ENCODE data around the gene MPRIP. TPM values are rescaled to one million over a fixed set of nuclear protein-coding genes. Genes with fewer than 3 reads are reported as not detected.

MPRIP gene
- total and polyA plus RNA-seq, 2 donors (not counting 1 experiment from before 2014, with no cell fraction given), result 130 to 299 TPM

- no peaks in the 10 kb centered on the region for H3K9me3 Mint-ChIP-seq (ENCODE audit: insufficient read depth)
- no peaks in the 10 kb centered on the region for H3K27me3 Mint-ChIP-seq
- 98% methylated on average over 19 of the region's 19 CpGs for WGBS (ENCODE audit: insufficient coverage)
- no peak overlapping the region for H2AFZ ChIP-seq (ENCODE audit: insufficient read depth, low read depth, low read length, poor library complexity, severe bottlenecking)
- H3K27ac ChIP-seq (ENCODE audit: low read length in 2 of 2), result no peak overlapping the region
- H3K9ac ChIP-seq (ENCODE audit: low read length), result no peak overlapping the region
- H3K79me2 ChIP-seq (ENCODE audit: control insufficient read depth, insufficient read depth, low read length), result no peaks in the 10 kb centered on the region
- H3K4me2 ChIP-seq (replicated peaks; ENCODE audit: low read depth, low read length, poor library complexity, severe bottlenecking), result no peak overlapping the region
- H3K27ac Mint-ChIP-seq, result no peak overlapping the region
- no peaks in the 10 kb centered on the region for H3K27me3 ChIP-seq (replicated peaks in 1 of 4; ENCODE audit: control extremely low read depth in 1 of 4, control insufficient read depth in 3 of 4, insufficient read depth in 4 of 4, low read length in 3 of 4)
- CTCF ChIA-PET, result interaction anchor here (1.2 kb wide), 1 partner anchor 70 kb away, joined by 3 read pairs; no protein-coding TSS in a partner anchor
- no peaks in the 10 kb centered on the region for H4K20me1 ChIP-seq (ENCODE audit: control insufficient read depth, insufficient read depth, low read length, poor library complexity, severe bottlenecking)
- H3K4me1 ChIP-seq (ENCODE audit: control insufficient read depth in 2 of 2, insufficient read depth in 2 of 2, low read length in 2 of 2), result no peaks in the 10 kb centered on the region
- ATAC-seq (ENCODE audit: low read depth) (no peak), DNase-seq (no peak)
- H3K9me3 ChIP-seq (ENCODE audit: control extremely low read depth in 1 of 3, control insufficient read depth in 2 of 3, insufficient read depth in 1 of 3, low read length in 2 of 3), result no peaks in the 10 kb centered on the region
- POLR2A ChIA-PET, result no interaction called here
- no peak overlapping the region for H3K4me3 ChIP-seq (ENCODE audit: control extremely low read depth in 1 of 5, extremely low read depth in 1 of 5, insufficient read depth in 1 of 5, low read depth in 2 of 5, low read length in 4 of 5)
- TF ChIP-seq CTCF (IDR thresholded peaks at IDR 0.05) (no peak), EZH2 (IDR thresholded peaks at IDR 0.05; ENCODE audit: borderline replicate concordance, insufficient read depth, low read depth, low read length, poor library complexity, severe bottlenecking) (no peak)
- H3K36me3 ChIP-seq (replicated peaks in 1 of 2; ENCODE audit: control extremely low read depth in 1 of 2, control insufficient read depth in 1 of 2, extremely low read depth in 1 of 2, insufficient read depth in 2 of 2, low read length in 1 of 2), result peaks cover 0 to 92% of the 10 kb centered on the region in 2 experiments
- H3K4me1 Mint-ChIP-seq, result peaks cover 1% of the 10 kb centered on the region
- intact Hi-C loops (cut with micrococcal nuclease), result loop anchor here (10.0 kb wide), 1 partner anchor 171 kb away; no protein-coding TSS in a partner anchor
- no peak overlapping the region for H3K4me3 Mint-ChIP-seq
Observed at GRCh38 chr17:17143501-17143900, 101.2 kb downstream of the MPRIP start.

GRCh38 chr17:17144061-17144460 is 101.8 kb downstream of the MPRIP start:
- Histone ChIP-seq H3K4me3 (ENCODE audit: control extremely low read depth in 1 of 5, extremely low read depth in 1 of 5, insufficient read depth in 1 of 5, low read depth in 2 of 5, low read length in 4 of 5) (no peak overlapping the region), H3K9ac (ENCODE audit: low read length) (no peak overlapping the region), H3K4me1 (ENCODE audit: control insufficient read depth in 2 of 2, insufficient read depth in 2 of 2, low read length in 2 of 2) (no peaks in the 10 kb centered on the region), H3K27me3 (replicated peaks in 1 of 4; ENCODE audit: control extremely low read depth in 1 of 4, control insufficient read depth in 3 of 4, insufficient read depth in 4 of 4, low read length in 3 of 4) (no peaks in the 10 kb centered on the region), H3K79me2 (ENCODE audit: control insufficient read depth, insufficient read depth, low read length) (no peaks in the 10 kb centered on the region), H3K4me2 (replicated peaks; ENCODE audit: low read depth, low read length, poor library complexity, severe bottlenecking) (no peak overlapping the region), H3K27ac (ENCODE audit: low read length in 2 of 2) (no peak overlapping the region), H3K36me3 (replicated peaks in 1 of 2; ENCODE audit: control extremely low read depth in 1 of 2, control insufficient read depth in 1 of 2, extremely low read depth in 1 of 2, insufficient read depth in 2 of 2, low read length in 1 of 2) (peaks cover 0 to 87% of the 10 kb centered on the region in 2 experiments), H4K20me1 (ENCODE audit: control insufficient read depth, insufficient read depth, low read length, poor library complexity, severe bottlenecking) (no peaks in the 10 kb centered on the region), H2AFZ (ENCODE audit: insufficient read depth, low read depth, low read length, poor library complexity, severe bottlenecking) (no peak overlapping the region), H3K9me3 (ENCODE audit: control extremely low read depth in 1 of 3, control insufficient read depth in 2 of 3, insufficient read depth in 1 of 3, low read length in 2 of 3) (no peaks in the 10 kb centered on the region)
- Mint-ChIP-seq H3K4me1 (no peaks in the 10 kb centered on the region), H3K4me3 (no peak overlapping the region), H3K27me3 (no peaks in the 10 kb centered on the region), H3K9me3 (ENCODE audit: insufficient read depth) (no peaks in the 10 kb centered on the region), H3K27ac (no peak overlapping the region)
- ChIA-PET CTCF (interaction anchor here (1.0 to 1.2 kb wide), 2 partner anchors 71 to 144 kb away, joined by 3 read pairs; no protein-coding TSS in a partner anchor), POLR2A (no interaction called here)
- 100% methylated on average over 3 of the region's 4 CpGs for WGBS (ENCODE audit: insufficient coverage)
- intact Hi-C loops (cut with micrococcal nuclease), result loop anchor here (10.0 kb wide), 1 partner anchor 171 kb away; no protein-coding TSS in a partner anchor
- TF ChIP-seq CTCF (IDR thresholded peaks at IDR 0.05), result no peak
- ATAC-seq (ENCODE audit: low read depth) (no peak), DNase-seq (no peak)
